HG02852 (cell line): ENCODE data around the gene CHST13.
"Not testable (repeated sequence)": the region's sequence is repeated elsewhere in the genome, so short reads cannot be mapped to it uniquely, and the experiment has no call there.

ENCODE experiments used
- ATAC-seq: cut with Tn5 transposase; IDR thresholded peaks from one replicate; pipeline ENCODE4 v1.9.1; 2021; ENCODE audit warnings: mild to moderate bottlenecking, moderate library complexity; ENCODE audit not compliant: unreplicated experiment

Gene CHST13

GRCh38 chr3:126581569-126581968 is 57.6 kb downstream of the CHST13 start:
- ATAC-seq = no peak

- ATAC-seq = no peak
Measured at GRCh38 chr3:126582311-126582710, 58.4 kb downstream of the CHST13 start.

DNA sequence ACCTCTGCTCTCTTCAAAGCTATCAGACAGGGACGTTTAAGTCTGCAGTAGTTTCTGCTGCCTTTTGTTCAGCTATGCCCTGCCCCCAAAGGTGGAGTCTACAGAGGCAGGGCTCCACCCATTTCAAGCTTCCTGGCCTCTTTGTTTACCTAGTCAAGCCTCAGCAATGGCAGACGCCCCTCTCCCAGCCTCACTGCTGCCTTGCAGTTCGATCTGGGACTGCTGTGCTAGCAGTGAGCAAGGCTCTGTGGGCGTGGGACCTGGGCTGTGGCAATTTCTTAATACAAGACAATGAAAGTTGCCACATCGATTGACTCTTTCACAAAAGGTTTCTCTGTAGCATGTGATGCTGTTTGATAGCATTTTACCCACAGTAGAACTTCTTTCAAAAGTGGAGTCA is 67.6 kb downstream of the CHST13 start:
- not testable (repeated sequence) for ATAC-seq
